GM19193 (cell line): Measurements from ENCODE around the gene ZDHHC7.

Experiments
- POLR2A ChIP-seq: IDR thresholded peaks from 4 replicates; pipeline ENCODE4 v1.6.1; 2011; ENCODE audit not compliant: insufficient read depth, insufficient read length; ENCODE audit errors: extremely low read depth

Gene ZDHHC7

GRCh38 chr16:85031451-85031850 lies 20.1 kb upstream of the ZDHHC7 start:
- TF ChIP-seq POLR2A: no peak

DNA sequence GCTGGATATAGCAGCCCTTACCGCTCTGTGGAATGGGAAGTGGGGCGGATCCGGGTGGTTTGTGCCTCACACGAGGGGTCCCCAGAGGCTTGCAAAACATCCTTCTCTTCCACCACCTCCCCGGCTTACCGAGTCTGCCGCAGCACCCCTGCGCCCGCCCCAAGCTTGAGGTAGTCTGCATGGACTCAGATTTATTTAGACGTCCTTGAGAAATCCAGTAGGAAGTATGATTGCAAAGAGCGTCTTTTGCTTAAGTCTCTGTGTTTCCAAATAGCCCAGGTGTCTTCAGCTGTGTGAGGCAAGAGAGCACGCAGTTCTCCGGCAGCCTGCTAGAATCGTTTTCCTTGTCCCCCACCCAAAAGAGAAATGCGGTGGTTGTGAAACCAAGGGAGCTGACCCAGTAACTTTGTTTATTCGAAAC lies 18.7 kb upstream of the ZDHHC7 start:
- TF ChIP-seq POLR2A: no peak

- no peak for TF ChIP-seq POLR2A
Observed at GRCh38 chr16:85029408-85029784, 18.1 kb upstream of the ZDHHC7 start.

- no peak for TF ChIP-seq POLR2A
Observed at GRCh38 chr16:85028685-85029407, 17.5 kb upstream of the ZDHHC7 start.

DNA sequence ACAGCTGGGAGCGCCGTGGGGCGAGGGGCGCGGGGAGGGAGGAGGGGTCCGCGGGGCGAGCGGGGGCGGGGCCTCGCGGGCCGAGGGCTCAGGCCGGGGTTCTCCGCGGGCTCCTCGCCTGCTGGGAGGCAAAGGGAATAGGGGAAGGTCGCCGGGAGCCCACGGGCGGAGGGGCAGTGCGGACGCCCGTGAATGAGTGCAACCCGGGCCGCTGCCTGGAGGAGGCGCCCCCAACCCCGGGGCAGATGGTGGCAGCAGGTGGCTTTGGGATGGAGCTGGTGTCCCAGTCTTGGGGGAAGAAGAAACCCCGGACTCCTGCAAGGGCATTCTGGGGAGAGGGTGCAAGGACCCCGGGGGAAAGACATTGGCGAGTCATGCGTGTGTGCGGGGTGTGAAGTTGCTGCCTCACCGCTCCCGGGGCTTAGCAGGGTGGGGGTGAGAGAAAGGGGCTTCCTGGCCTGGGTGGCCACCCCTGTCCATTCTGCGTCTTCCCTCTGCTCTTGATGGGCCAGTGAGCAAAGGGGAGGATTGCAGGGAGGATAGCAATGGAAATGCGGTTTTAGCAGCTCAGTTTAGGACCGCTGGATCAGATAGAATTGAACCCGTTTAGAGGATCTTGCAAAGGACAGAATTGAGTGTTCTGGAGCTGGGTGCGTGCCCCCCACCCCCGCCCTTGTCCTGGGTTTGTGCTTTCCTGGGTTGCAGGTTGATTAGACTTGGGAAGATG lies 16.8 kb upstream of the ZDHHC7 start:
- no peak for TF ChIP-seq POLR2A

GRCh38 chr16:85027349-85027957 lies 16.1 kb upstream of the ZDHHC7 start, which contains the start of gene KIAA0513:
KIAA0513 (plus strand) TSS chr16:85027795; CDS start chr16:85067072, 39,277 bp downstream.
- peak; percentile 86 for TF ChIP-seq POLR2A

GRCh38 chr16:85026703-85027102 lies 15.4 kb upstream of the ZDHHC7 start:
- no peak for TF ChIP-seq POLR2A

DNA sequence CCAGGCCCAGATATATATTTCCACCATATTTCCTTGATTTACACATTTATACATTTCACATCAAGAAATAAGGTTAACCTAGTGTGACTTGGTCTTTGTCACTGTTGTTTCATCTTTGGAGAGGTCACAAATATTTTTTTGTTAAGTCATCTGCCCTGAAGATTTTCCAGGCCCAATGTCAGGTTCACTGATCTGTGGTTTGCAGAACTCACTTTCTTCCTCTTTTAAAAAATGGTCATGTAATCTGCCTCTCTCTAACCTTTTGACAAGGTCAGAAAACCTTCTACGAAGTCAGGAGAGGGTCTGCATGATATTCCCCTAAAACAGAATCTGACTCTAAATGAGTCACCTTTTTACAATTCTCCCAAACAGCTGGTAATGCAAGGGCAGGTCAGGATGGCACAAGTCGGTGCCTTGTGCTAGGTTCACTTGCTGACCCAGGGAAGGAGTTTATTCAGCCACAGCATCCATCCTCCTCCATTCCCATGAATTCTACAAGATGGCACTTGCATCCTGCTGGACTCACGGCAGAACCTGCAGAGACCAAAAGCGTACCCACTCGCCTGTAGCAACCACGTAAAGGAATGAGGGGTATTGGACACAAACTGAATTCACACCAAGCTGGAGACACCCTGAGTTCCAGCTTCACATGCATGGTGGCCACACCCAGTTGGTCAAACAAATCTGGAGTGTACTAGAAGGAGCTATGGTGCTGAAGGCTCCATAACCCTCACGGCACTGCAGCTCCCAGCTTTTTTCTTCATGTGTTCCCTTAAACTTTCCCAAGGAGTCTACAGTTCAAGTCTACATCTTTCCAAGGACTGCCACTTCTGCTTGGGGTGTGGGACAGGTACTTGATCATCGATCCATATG lies 14.7 kb upstream of the ZDHHC7 start:
- TF ChIP-seq POLR2A: no peak

GRCh38 chr16:85019659-85020245 lies 8.4 kb upstream of the ZDHHC7 start:
- TF ChIP-seq POLR2A: no peak

- TF ChIP-seq POLR2A: no peak
Observed at GRCh38 chr16:85018529-85019236, 7.3 kb upstream of the ZDHHC7 start.

- TF ChIP-seq POLR2A: no peak
Observed at GRCh38 chr16:85017633-85018032, 6.3 kb upstream of the ZDHHC7 start.

GRCh38 chr16:85017151-85017550 lies 5.8 kb upstream of the ZDHHC7 start:
- no peak for TF ChIP-seq POLR2A

DNA sequence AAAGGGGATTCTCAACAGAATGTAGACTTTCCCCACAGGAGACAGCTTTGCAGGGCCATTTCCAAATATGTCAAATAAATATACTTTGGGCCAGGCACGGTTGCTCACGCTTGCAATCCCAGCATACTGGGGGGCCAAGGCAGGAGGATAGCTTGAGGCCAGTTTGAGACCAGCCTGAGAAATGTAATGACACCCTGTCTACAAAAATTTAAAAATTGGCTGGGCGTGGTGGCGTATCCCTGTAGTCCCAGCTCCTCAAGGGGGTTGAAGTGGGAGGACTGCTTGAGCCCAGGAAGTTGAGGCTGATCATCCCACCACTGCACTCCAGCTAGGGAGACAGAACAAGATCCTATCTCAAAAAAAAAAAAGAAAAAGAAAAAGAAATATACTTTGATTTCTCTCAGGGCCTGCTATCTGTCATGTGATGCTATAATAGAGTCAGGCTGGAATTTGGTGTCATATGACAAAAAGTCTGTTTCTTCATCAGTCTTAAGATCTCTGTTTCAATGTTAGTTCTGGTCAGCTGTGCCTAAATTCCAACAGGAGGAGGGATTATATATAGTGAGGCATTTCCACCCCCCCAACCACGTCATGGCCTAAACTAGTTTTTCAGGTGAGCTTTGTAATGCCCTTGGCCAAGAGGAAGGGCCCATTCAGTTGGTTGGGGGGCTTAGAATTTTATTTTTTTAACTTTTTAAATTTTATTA lies 4.3 kb upstream of the ZDHHC7 start:
- no peak for TF ChIP-seq POLR2A
